ENCODE measurements around the gene HAL. TPM values are rescaled to one million over a fixed set of nuclear protein-coding genes. Genes with fewer than 3 reads are reported as not detected.

Gene HAL
- total RNA-seq, 1 experiment from 2014 or later, result 1.8 TPM

GRCh38 chr12:95967301-95967700 is 28.8 kb downstream of the HAL start:
- Histone ChIP-seq H3K4me3 (replicated peaks in 1 of 2; ENCODE audit: low read depth in 1 of 2, low read length in 2 of 2) (no peak overlapping the region), H3K4me2 (ENCODE audit: low read length) (no peak overlapping the region), H4K20me1 (ENCODE audit: insufficient read depth) (no peaks in the 10 kb centered on the region), H3K9me3 (ENCODE audit: control insufficient read depth in 1 of 2, insufficient read depth in 1 of 2, low read depth in 1 of 2, low read length in 2 of 2) (no peaks in the 10 kb centered on the region), H3K27me3 (ENCODE audit: insufficient read depth, low read length) (no peaks in the 10 kb centered on the region), H3K4me1 (ENCODE audit: control insufficient read depth in 1 of 2, insufficient read depth in 2 of 2, low read length in 2 of 2) (no peaks in the 10 kb centered on the region), H2AFZ (ENCODE audit: low read depth, low read length, poor library complexity, severe bottlenecking) (no peak overlapping the region), H3K9ac (ENCODE audit: low read length) (no peak overlapping the region), H3K27ac (ENCODE audit: low read depth, low read length) (no peak overlapping the region), H3K9me2 (ENCODE audit: insufficient read depth) (no peaks in the 10 kb centered on the region), H3K36me3 (ENCODE audit: control insufficient read depth in 1 of 2, insufficient read depth in 2 of 2, low read length in 2 of 2) (0 out of 4 replicates have a peak, but pooled peaks cover 0 to 2% of the 10 kb centered on the region in 2 experiments), H3K79me2 (ENCODE audit: insufficient read depth, low read length) (no peaks in the 10 kb centered on the region)
- TF ChIP-seq POLR2AphosphoS5 (IDR thresholded peaks at IDR 0.05; ENCODE audit: low read depth, low read length) (no peak), REST (IDR thresholded peaks at IDR 0.05; ENCODE audit: low read depth) (no peak), ZNF274 (IDR thresholded peaks at IDR 0.05; ENCODE audit: low read depth, low read length) (no peak), SIN3A (IDR thresholded peaks at IDR 0.05; ENCODE audit: low read depth) (no peak), EZH2phosphoT487 (IDR thresholded peaks at IDR 0.05; ENCODE audit: borderline replicate concordance) (no peak), CBX3 (IDR thresholded peaks at IDR 0.05; ENCODE audit: low read depth) (no peak), YY1 (IDR thresholded peaks at IDR 0.05; ENCODE audit: extremely low read depth, insufficient replicate concordance, low read depth, low read length) (no peak), EZH2 (IDR thresholded peaks at IDR 0.05) (no peak), TCF7L2 (IDR thresholded peaks at IDR 0.05; ENCODE audit: borderline replicate concordance, extremely low read depth, insufficient read depth, insufficient read length) (no peak), EGR1 (IDR thresholded peaks at IDR 0.05; ENCODE audit: low read depth) (no peak), ZBTB33 (IDR thresholded peaks at IDR 0.05; ENCODE audit: extremely low read depth, insufficient replicate concordance, low read length) (no peak), JUND (IDR thresholded peaks at IDR 0.05) (no peak), CEBPB (IDR thresholded peaks at IDR 0.05; ENCODE audit: low read depth) (no peak), ELF1 (IDR thresholded peaks at IDR 0.05; ENCODE audit: borderline replicate concordance, low read depth) (no peak), ATF3 (IDR thresholded peaks at IDR 0.05) (no peak)
- RAD21 ChIA-PET (ENCODE audit: low non-redundant PET in 1 of 2, low total read pairs in 2 of 2, uncharacterized antibody in 2 of 2, unreplicated experiment in 2 of 2), result no interaction called here
- DNase-seq (ENCODE audit: low read depth, low spot score) (no peak), ATAC-seq (no peak)
- CTCF ChIA-PET, result interaction anchor here (0.6 kb wide), 1 partner anchor 153 kb away, joined by 3 read pairs; no protein-coding TSS in a partner anchor
- POLR2A ChIA-PET, result no interaction called here
- no TSS peak for BruUV-seq (replicated peaks)
- intact Hi-C loops (cut with micrococcal nuclease), result no loop called here
